K562 (cell line): ENCODE data around the gene METTL24. TPM values are rescaled to one million over a fixed set of nuclear protein-coding genes. Genes with fewer than 3 reads are reported as not detected.

ENCODE experiments used
- ATAC-seq: fragments of 200-7000 bp; cut with Tn5 transposase; 3 replicates; pipeline ENCODE4 v1.9.1; 2020; ENCODE audit warnings: moderate library complexity
- BruUV-seq: library from RNA; stranded (reverse); fragments of 400-500 nt; replicated peaks from 2 replicates; lab custom pipeline; 2021; lab: Mats Ljungman, UMichigan
- CTCF ChIA-PET: fragments of 300-600 bp; formaldehyde crosslinking; extraction: SDS; loops from one replicate; lab custom pipeline; 2021; ENCODE audit warnings: low intra/inter-chr PET ratio; lab: Yijun Ruan, JAX
- POLR2A ChIA-PET: fragments of 300-600, 350-650 bp; sonication (Branson Sonifier 250); formaldehyde crosslinking; extraction: SDS; loops from one replicate; lab custom pipeline; 2021; ENCODE audit warnings: antibody characterized with exemption, inconsistent platforms; lab: Yijun Ruan, JAX
- DNase-seq, 4 experiments: peaks; one replicate each; pipeline versions ENCODE4 v3.0.0 to v3.0.0-alpha.2; 2011 to 2018; ENCODE audit warnings: low spot score in 3 of 4, mixed read lengths in 3 of 4; ENCODE audit errors: extremely low read depth in 1 of 4
- FAIRE-seq: peaks from 2 replicates; lab custom pipeline; 2011; peaks lifted over from hg19 to GRCh38; lab: Jason Lieb, UNC
- H2AFZ ChIP-seq: 2 replicates; pipeline ENCODE4 v1.6.0; 2011; ENCODE audit warnings: low read depth, low read length, control low read depth, inconsistent platforms
- H3K27ac ChIP-seq: fragments of 200-600 bp; 3 replicates; pipeline ENCODE4 v1.8.0; 2011; ENCODE audit warnings: low read depth, mild to moderate bottlenecking, control low read depth, inconsistent platforms, low read length, moderate library complexity, mixed read lengths; ENCODE audit errors: extremely low read depth
- H3K27me3 ChIP-seq, 2 experiments: fragments of 300-600 bp in 1 of 2; 2 replicates in 1 of 2; 3 replicates in 1 of 2; pipeline versions ENCODE4 v1.6.0 to v1.8.0; 2011; ENCODE audit warnings: inconsistent platforms in 2 of 2, low read length in 2 of 2, mild to moderate bottlenecking in 1 of 2, mixed read lengths in 1 of 2, moderate library complexity in 1 of 2; ENCODE audit not compliant: control insufficient read depth in 2 of 2, insufficient read depth in 2 of 2
- H3K36me3 ChIP-seq: fragments of 300-600 bp; 3 replicates; pipeline ENCODE4 v1.8.0; 2011; ENCODE audit warnings: mild to moderate bottlenecking, low read length, inconsistent platforms; ENCODE audit not compliant: control insufficient read depth, insufficient read depth
- H3K4me1 ChIP-seq, 2 experiments: fragments of 200-600 bp in 1 of 2; replicated peaks in 1 of 2; 2 replicates in 1 of 2; 3 replicates in 1 of 2; pipeline versions ENCODE4 v1.5.1 to v1.8.0; 2011; ENCODE audit warnings: inconsistent platforms in 2 of 2, low read length in 2 of 2, mild to moderate bottlenecking in 1 of 2, mixed read lengths in 1 of 2, moderate library complexity in 1 of 2; ENCODE audit not compliant: control insufficient read depth in 2 of 2, insufficient read depth in 2 of 2
- H3K4me2 ChIP-seq: 2 replicates; pipeline ENCODE4 v1.6.1; 2011; ENCODE audit warnings: low read length, control low read depth, inconsistent platforms, mixed read lengths; ENCODE audit not compliant: insufficient read depth
- H3K4me3 ChIP-seq: fragments of 200-600 bp; sonication (generic), shearing (Covaris generic); 2 replicates; pipeline ENCODE4 v1.5.1; 2016; ENCODE audit warnings: control low read depth, inconsistent platforms
- H3K79me2 ChIP-seq: fragments of 200-600 bp; 3 replicates; pipeline ENCODE4 v1.8.0; 2011; ENCODE audit warnings: low read length, inconsistent platforms; ENCODE audit not compliant: control insufficient read depth, insufficient read depth
- H3K9ac ChIP-seq, 2 experiments: 2 replicates each; pipeline versions ENCODE4 v1.6.0 to v1.6.1; 2011; ENCODE audit warnings: low read depth in 2 of 2, low read length in 2 of 2, control low read depth in 1 of 2, inconsistent platforms in 1 of 2, mild to moderate bottlenecking in 1 of 2, mixed read lengths in 1 of 2; ENCODE audit not compliant: insufficient read depth in 1 of 2
- H3K9me1 ChIP-seq: one replicate; pipeline ENCODE4 v1.6.0; 2011; ENCODE audit warnings: inconsistent platforms, mild to moderate bottlenecking, low read length, moderate library complexity; ENCODE audit not compliant: control insufficient read depth, insufficient read depth
- H3K9me3 ChIP-seq: replicated peaks from 2 replicates; pipeline ENCODE4 v1.5.1; 2011; ENCODE audit warnings: low read depth, low read length, inconsistent platforms; ENCODE audit not compliant: control insufficient read depth, insufficient read depth
- H4K20me1 ChIP-seq: replicated peaks from 2 replicates; pipeline ENCODE4 v1.6.1; 2011; ENCODE audit warnings: low read length, inconsistent platforms, mixed read lengths; ENCODE audit not compliant: control insufficient read depth, insufficient read depth
- DEAF1 ChIP-seq: fragments of 450-650 bp; formaldehyde crosslinking; IDR thresholded peaks from 2 replicates; pipeline ENCODE4 v1.4.0; 2020; ENCODE audit warnings: mild to moderate bottlenecking, moderate library complexity
- E2F3 ChIP-seq: fragments of 250-450 bp; sonication (Bioruptor Pico); IDR thresholded peaks from 2 replicates; pipeline ENCODE4 v1.4.0; 2020; ENCODE audit warnings: mild to moderate bottlenecking
- GMEB1 ChIP-seq: fragments of 250-450 bp; sonication (Bioruptor Pico); IDR thresholded peaks from 2 replicates; pipeline ENCODE4 v1.4.0; 2020; ENCODE audit warnings: mild to moderate bottlenecking
- GTF2F1 ChIP-seq: IDR thresholded peaks from 2 replicates; pipeline ENCODE4 v1.6.1; 2011; ENCODE audit warnings: low read depth, low read length, improper control_type of control experiment
- MEF2A ChIP-seq: IDR thresholded peaks from 2 replicates; pipeline ENCODE4 v1.6.1; 2011; ENCODE audit warnings: low read depth, mild to moderate bottlenecking, low read length, moderate library complexity; ENCODE audit not compliant: control insufficient read depth
- MYNN ChIP-seq, 2 experiments: sonication (generic); formaldehyde crosslinking in 1 of 2; IDR thresholded peaks; 2 replicates each; pipeline versions ENCODE4 v1.5.0 to v1.6.1; 2016 to 2020; ENCODE audit warnings: antibody characterized with exemption in 1 of 2, missing genetic modification reagents in 1 of 2
- NBN ChIP-seq: fragments of 450-650 bp; IDR thresholded peaks from 2 replicates; pipeline ENCODE4 v1.6.1; 2016; ENCODE audit warnings: low read depth, mild to moderate bottlenecking
- RBM34 ChIP-seq: fragments of 200-400 bp; formaldehyde crosslinking; IDR thresholded peaks from 2 replicates; pipeline ENCODE4 v1.6.1; 2018; ENCODE audit warnings: low read length, borderline replicate concordance; ENCODE audit not compliant: insufficient read depth
- SIN3B ChIP-seq: fragments of 450-650 bp; IDR thresholded peaks from 2 replicates; pipeline ENCODE4 v1.6.1; 2017; ENCODE audit warnings: low read depth, mild to moderate bottlenecking, moderate library complexity
- ZBED1 ChIP-seq: IDR thresholded peaks from 2 replicates; pipeline ENCODE4 v1.6.1; 2014
- ZBTB34 ChIP-seq: fragments of 250-450 bp; sonication (Bioruptor Pico); IDR thresholded peaks from 2 replicates; pipeline ENCODE4 v1.8.0; 2021; ENCODE audit warnings: mild to moderate bottlenecking, moderate library complexity
- in situ Hi-C: fragments of 300-500 bp; cut with MboI; formaldehyde crosslinking; loops from 4 replicates; pipeline ENCODE4 v1.15.0; 2018; ENCODE audit warnings: inconsistent platforms, mixed read lengths
- intact Hi-C: fragments of 100-400 bp; cut with micrococcal nuclease; formaldehyde crosslinking; loops from 2 replicates; pipeline ENCODE4 v1.14.2; 2022
- polyA plus RNA-seq, 8 experiments: library from polyadenylated mRNA; depleted of rRNA in 4 of 8; stranded (reverse) in 5 of 8; unstranded in 3 of 8; fragments of >200 nt; fragmentation: Nextera tagmentation in 2 of 8; fragmentation: Illumina TruSeq in 1 of 8; extraction: Ambion mirVana in 2 of 8; extraction: Trizol in 1 of 8; gene quantifications; 2 replicates each; pipeline versions ENCODE4 v1.2.1 to v1.2.3, GENCODE V29; 2011 to 2014; ENCODE audit warnings: inconsistent platforms in 1 of 8, missing spikeins in 1 of 8
- total RNA-seq, 7 experiments: library from RNA; depleted of rRNA in 6 of 7; stranded (reverse); fragments of >200 nt in 6 of 7; fragmentation: Illumina TruSeq in 2 of 7; extraction: Trizol in 2 of 7; gene quantifications; 2 replicates each; pipeline versions ENCODE4 v1.2.1 to v1.2.3, GENCODE V29; 2011 to 2021; ENCODE audit warnings: low replicate concordance in 1 of 7

The METTL24 gene
- total and polyA plus RNA-seq, 9 of the 15 experiments (the other 6 are each of a cell fraction or from before 2014, with no cell fraction given): not detected

GRCh38 chr6:110266996-110267395 lies 91.2 kb downstream of the METTL24 start:
- H3K4me2 ChIP-seq: no peak overlapping the region
- H3K4me1 ChIP-seq: no peaks in the 10 kb centered on the region
- H2AFZ ChIP-seq: no peak overlapping the region
- TF ChIP-seq NBN (no peak), RBM34 (no peak), ZBED1 (no peak), GTF2F1 (no peak), DEAF1 (CRISPR knock-in tag) (no peak), E2F3 (CRISPR knock-in tag) (no peak), GMEB1 (no peak), SIN3B (no peak), MYNN (IDR thresholded peaks at IDR 0.05) (no peak), MYNN (CRISPR knock-in tag; IDR thresholded peaks at IDR 0.05) (no peak), ZBTB34 (CRISPR knock-in tag) (no peak), MEF2A (no peak)
- no TSS peak for BruUV-seq
- H3K36me3 ChIP-seq: no peaks in the 10 kb centered on the region
- no peak for DNase-seq
- ChIA-PET POLR2A (interaction anchor here (2.0 kb wide), 1 partner anchor 12 kb away, joined by 5 read pairs; no protein-coding TSS in a partner anchor), CTCF (no interaction called here)
- intact Hi-C loops (no loop called here), in situ Hi-C loops (no loop called here)
- no peak for ATAC-seq
- H3K79me2 ChIP-seq: no peaks in the 10 kb centered on the region
- H3K4me3 ChIP-seq: no peak overlapping the region
- no peak overlapping the region for H3K27ac ChIP-seq
- no peaks in the 10 kb centered on the region for H4K20me1 ChIP-seq
- no peak overlapping the region for H3K9ac ChIP-seq
- FAIRE-seq: no peak
- no peaks in the 10 kb centered on the region for H3K9me1 ChIP-seq
- peaks cover 0 to 4% of the 10 kb centered on the region in 2 experiments; a peak in 2 of 5 replicates for H3K27me3 ChIP-seq
- H3K9me3 ChIP-seq: no peaks in the 10 kb centered on the region
